HEK293 (cell line): Measurements from ENCODE around the gene OR52N1.

Experiments used
- CTCF ChIA-PET: fragments of 350-600 bp; formaldehyde crosslinking; extraction: SDS; loops from one replicate; lab custom pipeline; 2021; ENCODE audit warnings: antibody characterized with exemption; lab: Yijun Ruan, JAX
- POLR2A ChIA-PET: fragments of 300-600 bp; formaldehyde crosslinking; extraction: SDS; loops from one replicate; lab custom pipeline; 2020; ENCODE audit warnings: antibody characterized with exemption, inconsistent platforms; lab: Yijun Ruan, JAX
- H3K27ac ChIP-seq: fragments of 200-500 bp; sonication (Bioruptor generic); 2 replicates; pipeline ENCODE4 v1.5.1; 2014; ENCODE audit warnings: low read depth, low read length, control low read depth, inconsistent platforms; ENCODE audit errors: extremely low read depth
- H3K36me3 ChIP-seq, 2 experiments: fragments of 200-500 bp in 1 of 2; sonication (Bioruptor generic) in 1 of 2; 1 replicate in 1 of 2; 2 replicates in 1 of 2; pipeline ENCODE4 v1.5.1; 2014 to 2017; ENCODE audit warnings: inconsistent platforms in 2 of 2, low read length in 2 of 2; ENCODE audit not compliant: control insufficient read depth in 2 of 2, insufficient read depth in 1 of 2
- H3K4me1 ChIP-seq: fragments of 200-500 bp; sonication (Bioruptor generic); 2 replicates; pipeline ENCODE4 v1.5.1; 2014; ENCODE audit warnings: mild to moderate bottlenecking, low read length, inconsistent platforms; ENCODE audit not compliant: control insufficient read depth, insufficient read depth
- H3K4me3 ChIP-seq: 2 replicates; pipeline ENCODE4 v1.5.1; 2011; ENCODE audit warnings: low read depth, mild to moderate bottlenecking, control low read depth, low read length, moderate library complexity
- H3K9me3 ChIP-seq: fragments of 200-500 bp; sonication (Bioruptor generic); 2 replicates; pipeline ENCODE4 v1.5.1; 2014; ENCODE audit warnings: low read depth, low read length, inconsistent platforms; ENCODE audit not compliant: control insufficient read depth, insufficient read depth
- HOXD13 ChIP-seq: sonication (generic); formaldehyde crosslinking; IDR thresholded peaks from 2 replicates; pipeline ENCODE4 v1.8.0; 2022; ENCODE audit warnings: missing genetic modification reagents, borderline replicate concordance
- KLF16 ChIP-seq: fragments of 450-650 bp; formaldehyde crosslinking; IDR thresholded peaks from 2 replicates; pipeline ENCODE4 v1.5.1; 2017; ENCODE audit warnings: missing biosample characterization, missing genetic modification characterization
- OVOL3 ChIP-seq: fragments of 450-650 bp; formaldehyde crosslinking; IDR thresholded peaks from 2 replicates; pipeline ENCODE4 v1.5.1; 2016; ENCODE audit warnings: missing biosample characterization, missing genetic modification characterization
- SP3 ChIP-seq: fragments of 450-650 bp; formaldehyde crosslinking; IDR thresholded peaks from 2 replicates; pipeline ENCODE4 v1.5.1; 2016; ENCODE audit warnings: missing biosample characterization, missing genetic modification characterization
- YY1 ChIP-seq: fragments of 450-650 bp; formaldehyde crosslinking; IDR thresholded peaks from 2 replicates; pipeline ENCODE4 v1.5.1; 2018; ENCODE audit warnings: missing biosample characterization, missing genetic modification characterization
- YY2 ChIP-seq: fragments of 450-650 bp; formaldehyde crosslinking; IDR thresholded peaks from 2 replicates; pipeline ENCODE4 v1.5.1; 2016; ENCODE audit warnings: missing biosample characterization, missing genetic modification characterization
- ZFP69B ChIP-seq: fragments of 450-650 bp; formaldehyde crosslinking; IDR thresholded peaks from 2 replicates; pipeline ENCODE4 v1.5.1; 2016; ENCODE audit warnings: missing biosample characterization, missing genetic modification characterization
- ZNF138 ChIP-seq: fragments of 450-650 bp; formaldehyde crosslinking; IDR thresholded peaks from 2 replicates; pipeline ENCODE4 v1.5.1; 2016; ENCODE audit warnings: missing biosample characterization, missing genetic modification characterization, borderline replicate concordance
- ZNF146 ChIP-seq: fragments of 450-650 bp; formaldehyde crosslinking; IDR thresholded peaks from 2 replicates; pipeline ENCODE4 v1.5.1; 2016; ENCODE audit warnings: missing biosample characterization, missing genetic modification characterization
- ZNF274 ChIP-seq, 2 experiments: fragments of 200-500 bp in 1 of 2; fragments of 450-650 bp in 1 of 2; sonication (Bioruptor generic) in 1 of 2; formaldehyde crosslinking in 1 of 2; IDR thresholded peaks; 2 replicates each; pipeline versions ENCODE4 v1.5.1 to v1.6.1; 2014 to 2016; ENCODE audit warnings: borderline replicate concordance in 1 of 2, inconsistent platforms in 1 of 2, low read length in 1 of 2, missing biosample characterization in 1 of 2, missing genetic modification characterization in 1 of 2
- ZNF324 ChIP-seq: fragments of 450-650 bp; formaldehyde crosslinking; IDR thresholded peaks from 2 replicates; pipeline ENCODE4 v1.5.1; 2016; ENCODE audit warnings: missing biosample characterization, missing genetic modification characterization
- ZNF394 ChIP-seq: fragments of 450-650 bp; formaldehyde crosslinking; IDR thresholded peaks from 2 replicates; pipeline ENCODE4 v1.5.1; 2016; ENCODE audit warnings: missing biosample characterization, missing genetic modification characterization, mild to moderate bottlenecking, moderate library complexity, borderline replicate concordance
- ZNF501 ChIP-seq: fragments of 450-650 bp; formaldehyde crosslinking; IDR thresholded peaks from 2 replicates; pipeline ENCODE4 v1.5.1; 2016; ENCODE audit warnings: missing biosample characterization, missing genetic modification characterization
- ZNF571 ChIP-seq: fragments of 450-650 bp; formaldehyde crosslinking; IDR thresholded peaks from 2 replicates; pipeline ENCODE4 v1.5.0; 2017; ENCODE audit warnings: missing biosample characterization, missing genetic modification characterization
- ZNF610 ChIP-seq: fragments of 450-650 bp; formaldehyde crosslinking; IDR thresholded peaks from 2 replicates; pipeline ENCODE4 v1.5.1; 2016; ENCODE audit warnings: missing biosample characterization, missing genetic modification characterization, borderline replicate concordance
- ZNF658 ChIP-seq: fragments of 450-650 bp; formaldehyde crosslinking; IDR thresholded peaks from 2 replicates; pipeline ENCODE4; 2016; ENCODE audit warnings: missing biosample characterization, missing genetic modification characterization
- TF ChIP-seq, protein P1 (sequence below): fragments of 450-650 bp; formaldehyde crosslinking; conservative IDR thresholded peaks from 2 replicates; pipeline ENCODE4 v1.5.1; 2016; ENCODE audit warnings: low read depth, missing biosample characterization, missing genetic modification characterization
- TF ChIP-seq, protein P2 (sequence below): fragments of 450-650 bp; formaldehyde crosslinking; IDR thresholded peaks from 2 replicates; pipeline ENCODE4 v1.5.1; 2016; ENCODE audit warnings: missing biosample characterization, missing genetic modification characterization

Gene OR52N1

DNA sequence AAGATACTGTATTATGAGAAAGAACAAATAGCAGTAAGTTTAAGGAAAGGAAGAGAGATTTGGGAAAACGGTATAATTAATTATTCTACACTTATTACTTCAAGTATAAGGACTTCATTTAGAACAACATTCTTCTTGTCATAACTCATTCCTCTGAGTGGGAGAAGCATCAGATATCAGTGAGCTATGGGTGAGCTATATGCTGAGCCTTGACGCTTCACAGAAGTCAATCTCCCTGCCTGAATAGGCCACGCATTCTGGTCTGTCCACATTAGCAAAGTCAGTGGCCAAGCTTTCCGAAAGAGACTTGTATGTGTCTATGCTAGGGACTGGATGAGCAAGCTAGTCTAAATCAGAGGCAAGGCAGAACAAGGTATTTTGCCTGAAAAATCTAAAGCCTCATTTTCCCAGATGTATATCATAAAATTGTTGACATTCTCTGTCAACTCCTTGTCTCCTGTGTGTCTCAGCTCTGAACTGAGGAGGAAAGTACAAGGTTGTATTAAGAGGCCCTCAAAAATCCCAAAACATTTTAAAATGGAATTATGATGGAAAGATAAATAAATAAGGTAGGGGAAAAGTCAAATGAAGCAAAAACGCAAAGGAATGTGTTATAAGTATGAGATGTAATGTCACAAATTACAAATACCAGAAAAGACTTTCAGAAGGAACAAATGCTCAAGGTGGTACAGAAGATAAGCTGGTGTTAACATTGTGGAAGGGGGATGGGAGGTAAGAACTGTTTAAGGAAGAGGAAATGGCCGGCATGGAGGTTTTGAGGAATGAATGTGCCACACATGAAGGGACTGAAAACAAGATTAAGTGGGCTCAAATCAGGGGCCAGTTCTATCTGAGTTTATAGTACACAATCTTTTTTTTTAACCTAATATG is 19.1 kb upstream of the OR52N1 start:
- H3K4me3 ChIP-seq, result no peak overlapping the region
- H3K27ac ChIP-seq, result no peak overlapping the region
- ChIA-PET POLR2A (no interaction called here), CTCF (interaction anchor here (0.6 to 1.2 kb wide), 9 partner anchors 10 to 1299 kb away, joined by 3 to 12 read pairs (median 3); no protein-coding TSS in a partner anchor)
- no peaks in the 10 kb centered on the region for H3K9me3 ChIP-seq
- TF ChIP-seq KLF16 (tag by site-specific recombination) (no peak), ZNF274 (IDR thresholded peaks at IDR 0.05; ENCODE audit: low read length) (no peak), ZNF274 (tag by site-specific recombination; IDR thresholded peaks at IDR 0.05; ENCODE audit: borderline replicate concordance) (no peak), ZNF324 (tag by site-specific recombination) (no peak), ZNF146 (tag by site-specific recombination) (no peak), ZNF658 (tag by site-specific recombination) (no peak), YY2 (tag by site-specific recombination) (no peak), ZNF501 (tag by site-specific recombination) (no peak), OVOL3 (no peak), ZNF138 (no peak), HOXD13 (CRISPR knock-in tag) (no peak), ZNF571 (no peak), SP3 (no peak)
- TF ChIP-seq, protein P1, sequence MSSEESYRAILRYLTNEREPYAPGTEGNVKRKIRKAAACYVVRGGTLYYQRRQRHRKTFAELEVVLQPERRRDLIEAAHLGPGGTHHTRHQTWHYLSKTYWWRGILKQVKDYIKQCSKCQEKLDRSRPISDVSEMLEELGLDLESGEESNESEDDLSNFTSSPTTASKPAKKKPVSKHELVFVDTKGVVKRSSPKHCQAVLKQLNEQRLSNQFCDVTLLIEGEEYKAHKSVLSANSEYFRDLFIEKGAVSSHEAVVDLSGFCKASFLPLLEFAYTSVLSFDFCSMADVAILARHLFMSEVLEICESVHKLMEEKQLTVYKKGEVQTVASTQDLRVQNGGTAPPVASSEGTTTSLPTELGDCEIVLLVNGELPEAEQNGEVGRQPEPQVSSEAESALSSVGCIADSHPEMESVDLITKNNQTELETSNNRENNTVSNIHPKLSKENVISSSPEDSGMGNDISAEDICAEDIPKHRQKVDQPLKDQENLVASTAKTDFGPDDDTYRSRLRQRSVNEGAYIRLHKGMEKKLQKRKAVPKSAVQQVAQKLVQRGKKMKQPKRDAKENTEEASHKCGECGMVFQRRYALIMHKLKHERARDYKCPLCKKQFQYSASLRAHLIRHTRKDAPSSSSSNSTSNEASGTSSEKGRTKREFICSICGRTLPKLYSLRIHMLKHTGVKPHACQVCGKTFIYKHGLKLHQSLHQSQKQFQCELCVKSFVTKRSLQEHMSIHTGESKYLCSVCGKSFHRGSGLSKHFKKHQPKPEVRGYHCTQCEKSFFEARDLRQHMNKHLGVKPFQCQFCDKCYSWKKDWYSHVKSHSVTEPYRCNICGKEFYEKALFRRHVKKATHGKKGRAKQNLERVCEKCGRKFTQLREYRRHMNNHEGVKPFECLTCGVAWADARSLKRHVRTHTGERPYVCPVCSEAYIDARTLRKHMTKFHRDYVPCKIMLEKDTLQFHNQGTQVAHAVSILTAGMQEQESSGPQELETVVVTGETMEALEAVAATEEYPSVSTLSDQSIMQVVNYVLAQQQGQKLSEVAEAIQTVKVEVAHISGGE (tag by site-specific recombination), result no peak
- H3K36me3 ChIP-seq, result no peaks in the 10 kb centered on the region
- H3K4me1 ChIP-seq, result no peaks in the 10 kb centered on the region

DNA sequence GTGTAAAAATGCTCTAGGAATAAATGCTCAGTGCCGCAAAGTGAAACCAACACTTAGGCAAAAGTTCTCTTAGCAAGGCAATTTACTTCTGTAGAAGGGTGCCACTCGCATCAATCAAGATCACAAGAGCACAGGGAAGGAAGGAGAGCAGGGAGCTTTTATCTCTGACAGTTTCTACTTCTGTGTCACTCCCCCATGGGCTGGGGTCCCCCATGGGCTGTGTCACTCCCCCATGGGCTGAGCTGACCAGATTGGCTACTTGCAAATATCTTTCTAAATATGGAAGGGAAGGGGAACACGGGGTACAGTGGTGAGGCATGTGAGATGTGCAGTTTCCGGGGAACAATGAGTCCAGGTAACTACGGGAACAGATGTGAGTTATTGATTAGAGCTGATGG is 18.1 kb upstream of the OR52N1 start:
- Histone ChIP-seq H3K36me3 (no peaks in the 10 kb centered on the region), H3K4me3 (peak overlapping the region; percentile 28), H3K9me3 (no peaks in the 10 kb centered on the region), H3K27ac (no peak overlapping the region), H3K4me1 (no peaks in the 10 kb centered on the region)
- TF ChIP-seq ZFP69B (tag by site-specific recombination) (no peak), ZNF610 (tag by site-specific recombination) (no peak), YY1 (tag by site-specific recombination) (no peak), ZNF394 (tag by site-specific recombination) (no peak)
- TF ChIP-seq, protein P2, sequence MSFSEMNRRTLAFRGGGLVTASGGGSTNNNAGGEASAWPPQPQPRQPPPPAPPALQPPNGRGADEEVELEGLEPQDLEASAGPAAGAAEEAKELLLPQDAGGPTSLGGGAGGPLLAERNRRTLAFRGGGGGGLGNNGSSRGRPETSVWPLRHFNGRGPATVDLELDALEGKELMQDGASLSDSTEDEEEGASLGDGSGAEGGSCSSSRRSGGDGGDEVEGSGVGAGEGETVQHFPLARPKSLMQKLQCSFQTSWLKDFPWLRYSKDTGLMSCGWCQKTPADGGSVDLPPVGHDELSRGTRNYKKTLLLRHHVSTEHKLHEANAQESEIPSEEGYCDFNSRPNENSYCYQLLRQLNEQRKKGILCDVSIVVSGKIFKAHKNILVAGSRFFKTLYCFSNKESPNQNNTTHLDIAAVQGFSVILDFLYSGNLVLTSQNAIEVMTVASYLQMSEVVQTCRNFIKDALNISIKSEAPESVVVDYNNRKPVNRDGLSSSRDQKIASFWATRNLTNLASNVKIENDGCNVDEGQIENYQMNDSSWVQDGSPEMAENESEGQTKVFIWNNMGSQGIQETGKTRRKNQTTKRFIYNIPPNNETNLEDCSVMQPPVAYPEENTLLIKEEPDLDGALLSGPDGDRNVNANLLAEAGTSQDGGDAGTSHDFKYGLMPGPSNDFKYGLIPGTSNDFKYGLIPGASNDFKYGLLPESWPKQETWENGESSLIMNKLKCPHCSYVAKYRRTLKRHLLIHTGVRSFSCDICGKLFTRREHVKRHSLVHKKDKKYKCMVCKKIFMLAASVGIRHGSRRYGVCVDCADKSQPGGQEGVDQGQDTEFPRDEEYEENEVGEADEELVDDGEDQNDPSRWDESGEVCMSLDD (tag by site-specific recombination), result no peak
- ChIA-PET POLR2A (no interaction called here), CTCF (interaction anchor here (0.6 to 1.2 kb wide), 8 partner anchors 9 to 1298 kb away, joined by 3 to 12 read pairs (median 4); no protein-coding TSS in a partner anchor)
